B cell (primary cell): ENCODE data around the gene MFGE8. TPM values are rescaled to one million over a fixed set of nuclear protein-coding genes. Genes with fewer than 3 reads are reported as not detected.

ENCODE experiments used
- ATAC-seq: fragments of 200-7000 bp; cut with Tn5 transposase; one replicate; pipeline ENCODE4 v1.10.0; 2021; ENCODE audit warnings: low read depth, mild to moderate bottlenecking, moderate number of reproducible peaks, moderate library complexity
- CTCF ChIA-PET: fragments of 350-600 bp; sonication (Branson Sonifier 250); formaldehyde crosslinking; loops from one replicate; lab custom pipeline; 2021; ENCODE audit warnings: antibody characterized with exemption, inconsistent platforms; lab: Charles Lee
- POLR2A ChIA-PET: fragments of 350-600 bp; sonication (Branson Sonifier 250); formaldehyde crosslinking; loops from one replicate; lab custom pipeline; 2021; ENCODE audit warnings: antibody characterized with exemption; lab: Charles Lee
- DNase-seq: peaks from one replicate; pipeline ENCODE4 v3.0.0; 2013
- H2AFZ ChIP-seq: 2 replicates; pipeline ENCODE4 v1.6.1; 2012; ENCODE audit warnings: mild to moderate bottlenecking, low read depth, low read length; ENCODE audit not compliant: insufficient read depth, poor library complexity, severe bottlenecking
- H3K27ac ChIP-seq, 2 donors: 1 replicate in 1 of 2; 2 replicates in 1 of 2; pipeline ENCODE4 v1.5.1; 2012 to 2013; ENCODE audit warnings: low read length in 2 of 2, mild to moderate bottlenecking in 2 of 2, moderate library complexity in 1 of 2
- H3K27me3 ChIP-seq, 4 experiments: fragments of 200-600 bp in 1 of 4; sonication (generic) in 1 of 4; replicated peaks in 1 of 4; 1 replicate in 2 of 4; 2 replicates in 2 of 4; pipeline versions ENCODE4 v1.6.1 to v1.7.0; 2013 to 2016; ENCODE audit warnings: low read length in 3 of 4, mild to moderate bottlenecking in 2 of 4, mixed read lengths in 1 of 4, moderate library complexity in 1 of 4; ENCODE audit not compliant: insufficient read depth in 4 of 4, control insufficient read depth in 3 of 4; ENCODE audit errors: control extremely low read depth in 1 of 4
- H3K36me3 ChIP-seq, 2 experiments: replicated peaks in 1 of 2; 1 replicate in 1 of 2; 2 replicates in 1 of 2; pipeline versions ENCODE4 v1.6.1 to v1.7.1; 2013; ENCODE audit warnings: low read length in 1 of 2; ENCODE audit not compliant: insufficient read depth in 2 of 2, control insufficient read depth in 1 of 2; ENCODE audit errors: control extremely low read depth in 1 of 2, extremely low read depth in 1 of 2
- H3K4me1 ChIP-seq, 2 donors: fragments of 200-600 bp in 1 of 2; sonication (generic) in 1 of 2; 1 replicate in 1 of 2; 2 replicates in 1 of 2; pipeline versions ENCODE4 v1.5.1 to v1.6.1; 2013 to 2017; ENCODE audit warnings: low read length in 2 of 2; ENCODE audit not compliant: control insufficient read depth in 2 of 2, insufficient read depth in 2 of 2
- H3K4me2 ChIP-seq: replicated peaks from 2 replicates; pipeline ENCODE3; 2012; ENCODE audit warnings: mild to moderate bottlenecking, low read depth, low read length; ENCODE audit not compliant: poor library complexity, severe bottlenecking
- H3K4me3 ChIP-seq, 5 experiments: fragments of 200-600 bp in 1 of 5; sonication (generic) in 1 of 5; 1 replicate in 3 of 5; 2 replicates in 2 of 5; pipeline versions ENCODE4 v1.5.1 to v1.7.0; 2011 to 2016; ENCODE audit warnings: low read length in 4 of 5, mild to moderate bottlenecking in 4 of 5, low read depth in 2 of 5, control low read depth in 1 of 5, moderate library complexity in 1 of 5; ENCODE audit not compliant: insufficient read depth in 1 of 5; ENCODE audit errors: control extremely low read depth in 1 of 5, extremely low read depth in 1 of 5
- H3K79me2 ChIP-seq: fragments of 200-600 bp; sonication (generic); one replicate; pipeline ENCODE4 v1.6.0; 2016; ENCODE audit warnings: low read length; ENCODE audit not compliant: control insufficient read depth, insufficient read depth
- H3K9ac ChIP-seq: fragments of 200-600 bp; sonication (generic); 2 replicates; pipeline ENCODE4 v1.6.1; 2017; ENCODE audit warnings: mild to moderate bottlenecking, low read length, moderate library complexity
- H3K9me3 ChIP-seq, 3 donors: one replicate each; pipeline versions ENCODE4 v1.6.1 to v1.7.1; 2013; ENCODE audit warnings: low read length in 2 of 3; ENCODE audit not compliant: control insufficient read depth in 2 of 3, insufficient read depth in 1 of 3; ENCODE audit errors: control extremely low read depth in 1 of 3
- H4K20me1 ChIP-seq: 2 replicates; pipeline ENCODE4 v1.6.0; 2012; ENCODE audit warnings: mild to moderate bottlenecking, low read length; ENCODE audit not compliant: insufficient read depth, control insufficient read depth, poor library complexity, severe bottlenecking
- H3K27ac Mint-ChIP-seq: one replicate; pipeline ENCODE4 v1.8.0; 2021; ENCODE audit warnings: mixed read lengths
- H3K27me3 Mint-ChIP-seq: one replicate; pipeline ENCODE4 v1.8.0; 2021; ENCODE audit warnings: mixed read lengths
- H3K4me1 Mint-ChIP-seq: one replicate; pipeline ENCODE4 v1.8.0; 2021; ENCODE audit warnings: mixed read lengths
- H3K4me3 Mint-ChIP-seq: one replicate; pipeline ENCODE4 v1.8.0; 2021; ENCODE audit warnings: mixed read lengths
- H3K9me3 Mint-ChIP-seq: one replicate; pipeline ENCODE4 v1.8.0; 2022; ENCODE audit warnings: mixed read lengths; ENCODE audit not compliant: insufficient read depth
- EZH2 ChIP-seq: IDR thresholded peaks from 2 replicates; pipeline ENCODE4 v1.6.1; 2012; ENCODE audit warnings: borderline replicate concordance, low read depth, mild to moderate bottlenecking, moderate library complexity, low read length; ENCODE audit not compliant: insufficient read depth, poor library complexity, severe bottlenecking
- WGBS: methylation state at CpG from one replicate; pipeline ENCODE4 v1.1.5; 2013; ENCODE audit warnings: missing lambda C conversion rate; ENCODE audit not compliant: insufficient coverage; 5-methylcytosine and 5-hydroxymethylcytosine counted together
- intact Hi-C: fragments of 100-400 bp; cut with micrococcal nuclease; formaldehyde crosslinking; loops from one replicate; pipeline ENCODE4 v1.10.0; 2022
- polyA plus RNA-seq: library from polyadenylated mRNA; depleted of rRNA; stranded (reverse); fragments of >200 nt; gene quantifications from 2 replicates; pipeline ENCODE4 v1.2.3, GENCODE V29; 2012
- total RNA-seq, 2 donors: library from RNA; stranded (reverse); fragments of 120-200 nt in 1 of 2; gene quantifications; 1 replicate in 1 of 2; 2 replicates in 1 of 2; pipeline versions ENCODE4 v1.2.3 to v1.2.4, GENCODE V29; 2013 to 2022
- TF ChIP-seq, protein P1 (sequence below): fragments of 200-600 bp; IDR thresholded peaks from one replicate; pipeline ENCODE4 v1.8.0; 2022; ENCODE audit warnings: antibody characterized with exemption, mild to moderate bottlenecking

The MFGE8 gene
- total and polyA plus RNA-seq, 2 donors (not counting 1 experiment from before 2014, with no cell fraction given): 18.9 to 28.8 TPM

DNA sequence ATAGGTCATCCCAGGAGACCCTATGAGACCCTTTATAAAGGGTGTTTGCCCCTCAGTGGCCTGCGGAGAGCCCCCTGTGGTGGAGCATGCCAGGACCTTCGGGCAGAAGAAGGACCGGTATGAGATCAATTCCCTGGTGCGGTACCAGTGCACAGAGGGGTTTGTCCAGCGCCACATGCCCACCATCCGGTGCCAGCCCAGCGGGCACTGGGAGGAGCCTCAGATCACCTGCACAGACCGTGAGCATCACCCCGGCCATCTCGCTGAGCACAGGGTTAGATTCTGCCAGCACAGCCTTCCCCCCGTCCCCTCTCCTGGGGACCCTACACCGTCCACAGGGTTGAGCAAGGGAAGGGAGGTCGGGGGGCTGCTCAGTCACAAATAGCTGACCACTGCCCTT is 39.4 kb downstream of the MFGE8 start:
- Mint-ChIP-seq H3K4me1 (no peaks in the 10 kb centered on the region), H3K27me3 (peaks cover 5% of the 10 kb centered on the region), H3K27ac (no peak overlapping the region), H3K9me3 (no peaks in the 10 kb centered on the region), H3K4me3 (no peak overlapping the region)
- intact Hi-C loops: no loop called here
- ATAC-seq (no peak), DNase-seq (no peak)
- Histone ChIP-seq H3K4me2 (no peak overlapping the region), H3K4me1 (no peaks in the 10 kb centered on the region), H3K27ac (no peak overlapping the region), H4K20me1 (no peaks in the 10 kb centered on the region), H3K36me3 (no peaks in the 10 kb centered on the region), H2AFZ (no peak overlapping the region), H3K79me2 (no peaks in the 10 kb centered on the region), H3K9ac (no peak overlapping the region), H3K27me3 (peaks cover 0 to 6% (median 0%) of the 10 kb centered on the region in 4 experiments), H3K9me3 (no peaks in the 10 kb centered on the region), H3K4me3 (no peak overlapping the region)
- POLR2A ChIA-PET: no interaction called here
- 94% methylated on average over 13 of the region's 13 CpGs for WGBS
- TF ChIP-seq EZH2: no peak
- TF ChIP-seq, protein P1, sequence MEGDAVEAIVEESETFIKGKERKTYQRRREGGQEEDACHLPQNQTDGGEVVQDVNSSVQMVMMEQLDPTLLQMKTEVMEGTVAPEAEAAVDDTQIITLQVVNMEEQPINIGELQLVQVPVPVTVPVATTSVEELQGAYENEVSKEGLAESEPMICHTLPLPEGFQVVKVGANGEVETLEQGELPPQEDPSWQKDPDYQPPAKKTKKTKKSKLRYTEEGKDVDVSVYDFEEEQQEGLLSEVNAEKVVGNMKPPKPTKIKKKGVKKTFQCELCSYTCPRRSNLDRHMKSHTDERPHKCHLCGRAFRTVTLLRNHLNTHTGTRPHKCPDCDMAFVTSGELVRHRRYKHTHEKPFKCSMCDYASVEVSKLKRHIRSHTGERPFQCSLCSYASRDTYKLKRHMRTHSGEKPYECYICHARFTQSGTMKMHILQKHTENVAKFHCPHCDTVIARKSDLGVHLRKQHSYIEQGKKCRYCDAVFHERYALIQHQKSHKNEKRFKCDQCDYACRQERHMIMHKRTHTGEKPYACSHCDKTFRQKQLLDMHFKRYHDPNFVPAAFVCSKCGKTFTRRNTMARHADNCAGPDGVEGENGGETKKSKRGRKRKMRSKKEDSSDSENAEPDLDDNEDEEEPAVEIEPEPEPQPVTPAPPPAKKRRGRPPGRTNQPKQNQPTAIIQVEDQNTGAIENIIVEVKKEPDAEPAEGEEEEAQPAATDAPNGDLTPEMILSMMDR: no peak
- CTCF ChIA-PET: no interaction called here

DNA sequence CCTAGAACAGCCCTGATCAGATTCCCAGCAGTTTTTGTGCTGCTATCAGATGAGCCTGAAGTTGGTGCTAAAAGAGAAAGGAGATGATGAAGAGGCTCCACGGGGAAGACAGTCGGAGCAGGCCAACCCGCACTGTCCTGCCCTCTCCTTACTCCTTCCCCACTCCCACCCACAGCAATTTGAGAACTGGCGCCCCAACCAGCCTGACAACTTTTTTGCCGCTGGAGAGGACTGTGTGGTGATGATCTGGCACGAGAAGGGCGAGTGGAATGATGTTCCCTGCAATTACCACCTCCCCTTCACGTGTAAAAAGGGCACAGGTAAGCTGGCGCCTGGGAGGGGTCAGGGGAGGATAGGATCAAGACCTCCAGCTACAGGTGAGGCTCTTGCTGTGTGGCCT is 40.5 kb downstream of the MFGE8 start:
- DNase-seq: no peak
- Mint-ChIP-seq H3K9me3 (no peaks in the 10 kb centered on the region), H3K4me3 (no peak overlapping the region), H3K27ac (no peak overlapping the region), H3K27me3 (peaks cover 6% of the 10 kb centered on the region), H3K4me1 (no peaks in the 10 kb centered on the region)
- WGBS: 100% methylated on average over 1 of the region's 9 CpGs
- Histone ChIP-seq H2AFZ (no peak overlapping the region), H3K9me3 (peaks cover 0 to 2% (median 0%) of the 10 kb centered on the region in 3 donors), H3K79me2 (no peaks in the 10 kb centered on the region), H3K4me1 (no peaks in the 10 kb centered on the region), H4K20me1 (no peaks in the 10 kb centered on the region), H3K27me3 (peaks cover 0 to 6% (median 0%) of the 10 kb centered on the region in 4 experiments), H3K27ac (no peak overlapping the region), H3K9ac (no peak overlapping the region), H3K36me3 (no peaks in the 10 kb centered on the region), H3K4me3 (no peak overlapping the region), H3K4me2 (no peak overlapping the region)
- POLR2A ChIA-PET: no interaction called here
- CTCF ChIA-PET: no interaction called here
- no peak for ATAC-seq
- TF ChIP-seq EZH2: no peak
- TF ChIP-seq, protein P1: no peak
- intact Hi-C loops: no loop called here
